WTC11 (cell line): ENCODE data around the gene CASP6.

ENCODE experiments used
- ATF1 ChIP-seq: sonication (generic); formaldehyde crosslinking; IDR thresholded peaks from 2 replicates; pipeline ENCODE4 v1.8.1; 2023; ENCODE audit warnings: mild to moderate bottlenecking, moderate library complexity, missing genetic modification reagents
- CBFB ChIP-seq: sonication (generic); formaldehyde crosslinking; IDR thresholded peaks from 2 replicates; pipeline ENCODE4 v1.8.1; 2022; ENCODE audit warnings: mild to moderate bottlenecking, low read depth, missing genetic modification reagents
- CTCF ChIP-seq: fragments of 200-600 bp; IDR thresholded peaks from 2 replicates; pipeline ENCODE4 v1.8.0; 2022; ENCODE audit warnings: antibody characterized with exemption
- E2F1 ChIP-seq: sonication (generic); formaldehyde crosslinking; IDR thresholded peaks from 2 replicates; pipeline ENCODE4 v1.8.0; 2022; ENCODE audit warnings: mild to moderate bottlenecking, missing genetic modification reagents
- E2F4 ChIP-seq: sonication (generic); formaldehyde crosslinking; IDR thresholded peaks from 2 replicates; pipeline ENCODE4 v1.8.1; 2022; ENCODE audit warnings: low read depth, mild to moderate bottlenecking, moderate library complexity, missing genetic modification reagents, borderline replicate concordance
- EMX1 ChIP-seq: fragments of 250-450 bp; sonication (Bioruptor Pico); IDR thresholded peaks from 2 replicates; pipeline ENCODE4 v1.8.0; 2021; ENCODE audit warnings: mild to moderate bottlenecking
- GABPB1 ChIP-seq: sonication (generic); formaldehyde crosslinking; IDR thresholded peaks from 2 replicates; pipeline ENCODE4 v1.8.1; 2023; ENCODE audit warnings: mild to moderate bottlenecking, missing genetic modification reagents
- IRF2 ChIP-seq: sonication (generic); formaldehyde crosslinking; IDR thresholded peaks from 2 replicates; pipeline ENCODE4 v1.8.0; 2022; ENCODE audit warnings: low read depth, missing genetic modification reagents, borderline replicate concordance
- MXD4 ChIP-seq: fragments of 250-450 bp; sonication (Bioruptor Pico); IDR thresholded peaks from 2 replicates; pipeline ENCODE4 v1.8.0; 2021; ENCODE audit warnings: mild to moderate bottlenecking, moderate library complexity, borderline replicate concordance
- NR3C1 ChIP-seq: sonication (generic); formaldehyde crosslinking; conservative IDR thresholded peaks from 2 replicates; pipeline ENCODE4 v1.8.1; 2023; ENCODE audit warnings: low read depth, mild to moderate bottlenecking, missing genetic modification reagents
- SMAD3 ChIP-seq: sonication (generic); formaldehyde crosslinking; IDR thresholded peaks from 2 replicates; pipeline ENCODE4 v1.8.0; 2022; ENCODE audit warnings: missing genetic modification reagents, mild to moderate bottlenecking, borderline replicate concordance
- SOX15 ChIP-seq: fragments of 250-450 bp; sonication (Bioruptor Pico); IDR thresholded peaks from 2 replicates; pipeline ENCODE4 v1.9.0; 2021; ENCODE audit warnings: mild to moderate bottlenecking
- ZBTB21 ChIP-seq: sonication (generic); formaldehyde crosslinking; IDR thresholded peaks from 2 replicates; pipeline ENCODE4 v1.8.1; 2023; ENCODE audit warnings: mild to moderate bottlenecking, missing genetic modification reagents, borderline replicate concordance
- TF ChIP-seq, protein P1 (sequence below): sonication (generic); formaldehyde crosslinking; IDR thresholded peaks from 2 replicates; pipeline ENCODE4 v1.8.0; 2022; ENCODE audit warnings: mild to moderate bottlenecking, missing genetic modification reagents

GRCh38 chr4:109671350-109671749 is 31.9 kb downstream of the CASP6 start:
- TF ChIP-seq ATF1 (CRISPR knock-in tag) (no peak), CBFB (CRISPR knock-in tag) (no peak), SOX15 (no peak), GABPB1 (CRISPR knock-in tag) (no peak), E2F4 (no peak), CTCF (no peak), E2F1 (CRISPR knock-in tag) (no peak), MXD4 (CRISPR knock-in tag) (no peak), IRF2 (CRISPR knock-in tag) (no peak), ZBTB21 (CRISPR knock-in tag) (no peak), SMAD3 (CRISPR knock-in tag) (no peak), NR3C1 (CRISPR knock-in tag) (no peak), EMX1 (CRISPR knock-in tag) (no peak)
- TF ChIP-seq, protein P1, sequence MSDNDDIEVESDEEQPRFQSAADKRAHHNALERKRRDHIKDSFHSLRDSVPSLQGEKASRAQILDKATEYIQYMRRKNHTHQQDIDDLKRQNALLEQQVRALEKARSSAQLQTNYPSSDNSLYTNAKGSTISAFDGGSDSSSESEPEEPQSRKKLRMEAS (CRISPR knock-in tag) = no peak
